Measurements from ENCODE around the gene SPINT3.

Gene SPINT3

DNA sequence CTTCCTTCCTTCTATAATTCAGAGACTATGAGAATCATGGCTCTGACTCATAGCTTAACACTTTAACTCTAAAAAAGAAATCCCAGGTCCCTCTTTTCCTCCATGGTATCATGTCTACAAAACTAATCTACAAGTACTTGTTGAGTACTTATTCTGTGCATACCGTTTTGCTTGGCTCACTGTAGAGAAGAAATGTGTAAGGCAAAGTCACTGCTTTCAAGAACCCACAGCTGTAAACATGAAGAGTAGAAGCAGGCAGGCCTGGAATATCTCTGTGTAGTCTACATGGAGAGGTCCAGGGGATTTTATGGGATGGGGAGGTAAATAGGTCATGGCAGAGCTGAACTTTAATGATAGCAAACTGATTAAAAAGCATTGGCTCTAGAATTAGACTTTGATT is 13.8 kb downstream of the SPINT3 start:
- TF ChIP-seq, protein P1, sequence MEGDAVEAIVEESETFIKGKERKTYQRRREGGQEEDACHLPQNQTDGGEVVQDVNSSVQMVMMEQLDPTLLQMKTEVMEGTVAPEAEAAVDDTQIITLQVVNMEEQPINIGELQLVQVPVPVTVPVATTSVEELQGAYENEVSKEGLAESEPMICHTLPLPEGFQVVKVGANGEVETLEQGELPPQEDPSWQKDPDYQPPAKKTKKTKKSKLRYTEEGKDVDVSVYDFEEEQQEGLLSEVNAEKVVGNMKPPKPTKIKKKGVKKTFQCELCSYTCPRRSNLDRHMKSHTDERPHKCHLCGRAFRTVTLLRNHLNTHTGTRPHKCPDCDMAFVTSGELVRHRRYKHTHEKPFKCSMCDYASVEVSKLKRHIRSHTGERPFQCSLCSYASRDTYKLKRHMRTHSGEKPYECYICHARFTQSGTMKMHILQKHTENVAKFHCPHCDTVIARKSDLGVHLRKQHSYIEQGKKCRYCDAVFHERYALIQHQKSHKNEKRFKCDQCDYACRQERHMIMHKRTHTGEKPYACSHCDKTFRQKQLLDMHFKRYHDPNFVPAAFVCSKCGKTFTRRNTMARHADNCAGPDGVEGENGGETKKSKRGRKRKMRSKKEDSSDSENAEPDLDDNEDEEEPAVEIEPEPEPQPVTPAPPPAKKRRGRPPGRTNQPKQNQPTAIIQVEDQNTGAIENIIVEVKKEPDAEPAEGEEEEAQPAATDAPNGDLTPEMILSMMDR (IDR thresholded peaks at IDR 0.05; ENCODE audit: extremely low read depth, missing control alignments): no peak
- no peak for DNase-seq (ENCODE audit: low spot score)

DNA sequence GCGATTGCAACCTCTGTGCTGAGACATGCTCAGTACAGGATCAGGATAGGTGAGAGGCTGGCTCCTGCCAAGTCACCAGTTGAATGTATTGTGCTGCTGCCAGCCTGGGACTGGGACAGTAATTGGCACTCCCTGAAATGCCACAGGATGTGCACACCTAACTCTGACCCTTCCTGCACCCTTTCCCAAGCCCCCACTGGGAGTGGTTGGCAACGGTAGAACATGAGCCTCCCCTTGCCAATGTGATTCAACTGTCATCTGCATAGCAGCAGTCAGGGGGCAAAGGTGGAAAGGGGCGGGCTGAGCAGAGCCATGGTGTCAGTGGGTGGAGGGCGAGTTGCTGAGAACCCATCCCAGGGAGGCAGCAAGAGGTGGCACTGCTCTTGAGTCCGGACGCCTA is 15.4 kb downstream of the SPINT3 start:
- TF ChIP-seq, protein P1 (IDR thresholded peaks at IDR 0.05; ENCODE audit: extremely low read depth, missing control alignments): no peak
- no peak for DNase-seq (ENCODE audit: low spot score)

DNA sequence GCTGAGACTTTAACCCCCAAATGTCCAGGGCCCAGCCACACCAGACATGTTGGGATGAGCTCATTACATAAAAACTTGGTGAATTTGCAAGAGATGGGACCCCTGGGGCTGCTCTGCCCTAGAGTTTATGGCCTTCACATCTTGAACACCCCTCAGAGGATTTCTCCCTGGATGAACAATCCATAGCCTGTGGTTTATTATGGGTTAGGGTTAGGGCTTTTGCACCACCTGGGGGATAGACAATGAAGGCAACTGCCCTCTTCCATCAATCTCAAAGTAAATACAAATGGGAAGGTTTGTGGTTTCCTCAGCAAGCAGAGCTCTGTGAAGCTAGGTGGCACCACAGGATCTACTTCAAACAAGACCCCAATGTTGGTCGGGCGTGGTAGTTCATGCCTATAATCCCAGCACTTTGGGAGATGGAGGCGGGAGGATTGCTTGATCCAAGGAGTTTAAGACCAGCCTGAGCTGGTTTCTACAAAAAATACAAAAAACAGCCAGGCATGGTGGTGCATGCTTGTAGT is 17.4 kb downstream of the SPINT3 start:
- no peak for DNase-seq (ENCODE audit: low spot score)
- TF ChIP-seq, protein P1 (IDR thresholded peaks at IDR 0.05; ENCODE audit: extremely low read depth, missing control alignments): no peak

DNA sequence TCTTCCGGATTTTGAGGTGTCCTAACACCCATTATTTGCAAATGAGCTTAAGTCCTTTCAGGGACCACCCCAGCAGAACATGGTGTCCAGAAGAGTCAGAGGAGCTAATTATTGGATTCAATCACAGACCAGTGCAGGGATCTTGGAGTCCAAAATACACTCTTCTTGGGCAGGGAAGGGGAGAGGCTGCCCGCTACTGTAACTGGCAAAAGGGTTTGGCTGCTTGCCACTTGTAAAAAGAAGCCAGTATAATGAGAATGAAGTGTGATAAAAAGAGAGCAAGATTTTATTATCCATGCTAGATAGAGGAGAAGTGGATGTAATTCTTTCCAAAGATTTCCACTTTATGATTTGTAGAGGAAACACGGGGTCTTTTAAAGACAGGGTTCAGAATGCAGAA is 19.3 kb downstream of the SPINT3 start:
- DNase-seq (ENCODE audit: low spot score): no peak
- TF ChIP-seq, protein P1 (IDR thresholded peaks at IDR 0.05; ENCODE audit: extremely low read depth, missing control alignments): no peak

DNA sequence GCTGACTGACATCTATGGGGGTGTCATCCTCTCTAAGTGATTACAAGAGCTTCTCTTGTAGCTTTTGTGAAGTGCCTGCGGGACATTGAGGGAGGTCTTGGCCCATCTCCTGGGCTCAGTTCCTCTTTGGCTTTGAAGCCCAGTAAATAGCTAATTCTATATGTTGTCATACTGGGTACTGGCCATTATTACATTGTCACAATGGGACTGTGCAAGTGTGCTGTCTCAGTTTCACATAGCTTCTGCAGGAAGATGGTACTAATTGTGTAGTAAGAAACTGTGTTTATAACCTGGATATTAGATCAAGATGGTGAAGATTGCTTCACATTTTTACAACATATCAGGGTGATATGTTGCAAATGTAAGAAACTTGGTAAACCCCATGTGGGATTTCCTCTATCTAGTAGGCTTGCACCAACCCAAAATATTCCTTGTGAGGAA is 19.9 kb downstream of the SPINT3 start:
- DNase-seq (ENCODE audit: low spot score): no peak
- TF ChIP-seq, protein P1 (IDR thresholded peaks at IDR 0.05; ENCODE audit: extremely low read depth, missing control alignments): no peak

DNA sequence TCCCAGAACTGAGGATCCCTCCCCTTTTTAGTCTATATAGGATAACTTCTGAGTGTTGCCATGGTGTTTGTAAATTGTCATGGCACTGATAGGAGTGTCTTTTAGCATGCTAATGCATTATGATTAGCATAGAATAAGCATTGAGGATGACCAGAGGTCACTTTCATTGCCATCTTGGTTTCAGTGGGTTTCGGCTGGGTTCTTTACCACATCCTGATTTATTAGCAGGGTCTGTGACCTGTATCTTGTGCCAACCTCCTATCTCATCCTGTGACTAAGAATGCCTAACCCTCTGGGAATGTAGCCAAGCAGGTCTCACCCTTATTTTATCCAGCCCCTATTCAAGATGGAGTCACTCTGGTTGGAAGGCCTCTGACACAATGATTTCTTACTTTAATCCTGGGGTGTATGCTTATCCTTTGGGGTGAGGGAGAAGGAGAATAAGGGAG is 26.3 kb downstream of the SPINT3 start:
- DNase-seq (ENCODE audit: low spot score): no peak
- TF ChIP-seq, protein P1 (IDR thresholded peaks at IDR 0.05; ENCODE audit: extremely low read depth, missing control alignments): no peak

DNA sequence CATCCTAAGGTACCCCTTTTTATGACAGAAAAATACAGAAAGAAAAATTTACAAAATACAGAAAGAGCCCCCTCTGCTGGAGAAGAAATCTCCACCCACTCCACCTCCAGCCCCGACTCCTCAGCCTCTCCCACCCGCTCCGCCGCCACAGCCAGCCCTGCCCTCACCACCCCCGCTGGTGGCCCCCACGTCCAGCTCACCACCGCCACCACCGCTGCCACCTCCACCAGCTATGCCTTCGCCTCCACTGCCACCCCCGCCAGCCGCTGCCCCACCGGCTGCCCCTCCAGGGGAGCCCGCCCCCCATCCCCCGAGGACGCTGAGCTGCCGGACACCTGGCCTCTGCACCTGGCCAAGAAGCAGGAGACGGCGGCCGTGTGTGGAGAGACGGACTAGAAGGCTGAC is 28.2 kb downstream of the SPINT3 start:
- DNase-seq (ENCODE audit: low spot score): no peak
- TF ChIP-seq, protein P1 (IDR thresholded peaks at IDR 0.05; ENCODE audit: extremely low read depth, missing control alignments): no peak
